Astrocyte (in vitro differentiated cells and primary cell): ENCODE results near the gene STIM1.

Experiments
- EZH2 ChIP-seq: IDR thresholded peaks from 2 replicates; pipeline ENCODE4 v1.6.1; 2012; ENCODE audit warnings: mild to moderate bottlenecking, low read length, inconsistent platforms; ENCODE audit not compliant: insufficient read depth
- TF ChIP-seq, protein P1 (sequence below): IDR thresholded peaks from 2 replicates; pipeline ENCODE4 v1.5.1; 2011; ENCODE audit warnings: low read depth, mild to moderate bottlenecking, inconsistent platforms, low read length, moderate library complexity; ENCODE audit not compliant: insufficient read depth

DNA sequence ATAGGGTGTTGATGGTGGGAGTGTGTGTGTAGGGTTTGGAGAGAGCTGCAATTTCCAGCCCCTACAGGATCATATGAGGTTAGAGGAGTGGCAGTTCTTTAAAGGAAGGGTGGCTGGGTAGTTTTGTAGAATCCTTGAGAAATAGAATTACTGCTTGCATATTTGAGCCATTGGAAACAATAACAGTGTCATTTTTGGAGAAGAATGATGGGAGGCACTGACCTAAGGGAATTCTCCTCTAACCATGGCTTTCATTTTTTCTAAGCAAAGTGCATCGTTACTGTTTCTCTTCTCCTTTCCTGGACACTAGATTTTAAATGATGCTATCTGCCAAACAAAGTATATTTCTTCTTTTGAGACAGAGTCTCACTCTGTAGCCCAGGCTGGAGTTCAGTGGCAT is 172.3 kb downstream of the STIM1 start:
- TF ChIP-seq, protein P1, sequence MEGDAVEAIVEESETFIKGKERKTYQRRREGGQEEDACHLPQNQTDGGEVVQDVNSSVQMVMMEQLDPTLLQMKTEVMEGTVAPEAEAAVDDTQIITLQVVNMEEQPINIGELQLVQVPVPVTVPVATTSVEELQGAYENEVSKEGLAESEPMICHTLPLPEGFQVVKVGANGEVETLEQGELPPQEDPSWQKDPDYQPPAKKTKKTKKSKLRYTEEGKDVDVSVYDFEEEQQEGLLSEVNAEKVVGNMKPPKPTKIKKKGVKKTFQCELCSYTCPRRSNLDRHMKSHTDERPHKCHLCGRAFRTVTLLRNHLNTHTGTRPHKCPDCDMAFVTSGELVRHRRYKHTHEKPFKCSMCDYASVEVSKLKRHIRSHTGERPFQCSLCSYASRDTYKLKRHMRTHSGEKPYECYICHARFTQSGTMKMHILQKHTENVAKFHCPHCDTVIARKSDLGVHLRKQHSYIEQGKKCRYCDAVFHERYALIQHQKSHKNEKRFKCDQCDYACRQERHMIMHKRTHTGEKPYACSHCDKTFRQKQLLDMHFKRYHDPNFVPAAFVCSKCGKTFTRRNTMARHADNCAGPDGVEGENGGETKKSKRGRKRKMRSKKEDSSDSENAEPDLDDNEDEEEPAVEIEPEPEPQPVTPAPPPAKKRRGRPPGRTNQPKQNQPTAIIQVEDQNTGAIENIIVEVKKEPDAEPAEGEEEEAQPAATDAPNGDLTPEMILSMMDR, result no peak
- TF ChIP-seq EZH2, result no peak
